IgD-negative memory B cell (primary cell): ENCODE measurements around the gene XRN2. TPM values are rescaled to one million over a fixed set of nuclear protein-coding genes. Genes with fewer than 3 reads are reported as not detected.

Experiments
- H3K27ac Mint-ChIP-seq, 3 donors: one replicate each; pipeline ENCODE4 v1.8.0; 2020 to 2022; ENCODE audit warnings: mild to moderate bottlenecking in 3 of 3, mixed read lengths in 3 of 3, moderate library complexity in 1 of 3
- H3K27me3 Mint-ChIP-seq: one replicate; pipeline ENCODE4 v1.8.0; 2021; ENCODE audit warnings: mixed read lengths
- H3K36me3 Mint-ChIP-seq: one replicate; pipeline ENCODE4 v1.8.0; 2020; ENCODE audit warnings: mild to moderate bottlenecking, mixed read lengths
- H3K4me1 Mint-ChIP-seq, 3 donors: one replicate each; pipeline ENCODE4 v1.8.0; 2020 to 2022; ENCODE audit warnings: mixed read lengths in 3 of 3, mild to moderate bottlenecking in 1 of 3
- H3K4me3 Mint-ChIP-seq, 4 donors: one replicate each; pipeline ENCODE4 v1.8.0; 2020 to 2022; ENCODE audit warnings: mild to moderate bottlenecking in 4 of 4, mixed read lengths in 4 of 4, moderate library complexity in 3 of 4
- H3K9me3 Mint-ChIP-seq, 3 donors: one replicate each; pipeline ENCODE4 v1.8.0; 2020 to 2021; ENCODE audit warnings: mixed read lengths in 3 of 3, mild to moderate bottlenecking in 1 of 3
- polyA plus RNA-seq: library from polyadenylated mRNA; unstranded; fragments of 300-500 nt; fragmentation: Illumina TruSeq; gene quantifications from one replicate; pipeline ENCODE4 v1.2.3, GENCODE V29; 2021

Gene XRN2
- 48.4 TPM for polyA plus RNA-seq

GRCh38 chr20:21303061-21303871 is at the start of gene XRN2:
Gene XRN2 (plus strand): TSS chr20:21303331. CDS start chr20:21303399, 68 bp downstream.
- Mint-ChIP-seq H3K27me3 (no peaks in the 10 kb centered on the region), H3K27ac (peak within 1 kb of the TSS; percentile 89 to 99 (median 94)), H3K9me3 (peaks cover 0 to 3% (median 3%) of the 10 kb centered on the region in 3 donors), H3K36me3 (peaks cover 2% of the 10 kb centered on the region), H3K4me1 (peaks cover 16 to 24% (median 24%) of the 10 kb centered on the region in 3 donors), H3K4me3 (peak within 1 kb of the TSS; percentile 94 to 99 (median 98))

GRCh38 chr20:21257192-21257591 is 45.9 kb upstream of the XRN2 start:
- H3K36me3 Mint-ChIP-seq = no peaks in the 10 kb centered on the region
- H3K27me3 Mint-ChIP-seq = peaks cover 2% of the 10 kb centered on the region
- peaks cover 0 to 3% (median 0%) of the 10 kb centered on the region in 3 donors for H3K9me3 Mint-ChIP-seq
- no peaks in the 10 kb centered on the region for H3K4me1 Mint-ChIP-seq
- H3K27ac Mint-ChIP-seq = no peak overlapping the region
- H3K4me3 Mint-ChIP-seq = no peak overlapping the region

GRCh38 chr20:21258411-21258810 is 44.7 kb upstream of the XRN2 start:
- no peak overlapping the region for H3K27ac Mint-ChIP-seq
- peaks cover 0 to 3% (median 0%) of the 10 kb centered on the region in 3 donors for H3K9me3 Mint-ChIP-seq
- H3K27me3 Mint-ChIP-seq = no peaks in the 10 kb centered on the region
- H3K4me3 Mint-ChIP-seq = no peak overlapping the region
- no peaks in the 10 kb centered on the region for H3K4me1 Mint-ChIP-seq
- no peaks in the 10 kb centered on the region for H3K36me3 Mint-ChIP-seq

GRCh38 chr20:21259346-21259745 is 43.8 kb upstream of the XRN2 start:
- Mint-ChIP-seq H3K36me3 (no peaks in the 10 kb centered on the region), H3K4me1 (no peaks in the 10 kb centered on the region), H3K27me3 (no peaks in the 10 kb centered on the region), H3K9me3 (peaks cover 0 to 3% (median 0%) of the 10 kb centered on the region in 3 donors), H3K27ac (peak overlapping the region in 1 of 3 donors; percentile 59), H3K4me3 (no peak overlapping the region)

- H3K9me3 Mint-ChIP-seq = peaks cover 0 to 6% (median 2%) of the 10 kb centered on the region in 3 donors
- H3K27ac Mint-ChIP-seq = no peak overlapping the region
- H3K4me1 Mint-ChIP-seq = no peaks in the 10 kb centered on the region
- peaks cover 2% of the 10 kb centered on the region for H3K36me3 Mint-ChIP-seq
- peaks cover 2% of the 10 kb centered on the region for H3K27me3 Mint-ChIP-seq
- H3K4me3 Mint-ChIP-seq = no peak overlapping the region
Observed at GRCh38 chr20:21262812-21263211, 40.3 kb upstream of the XRN2 start.

GRCh38 chr20:21265261-21266190 is 37.6 kb upstream of the XRN2 start:
- Mint-ChIP-seq H3K36me3 (peaks cover 2% of the 10 kb centered on the region), H3K9me3 (peaks cover 0 to 7% (median 2%) of the 10 kb centered on the region in 3 donors), H3K27ac (no peak overlapping the region), H3K4me1 (no peaks in the 10 kb centered on the region), H3K4me3 (no peak overlapping the region), H3K27me3 (peaks cover 2% of the 10 kb centered on the region)

- Mint-ChIP-seq H3K36me3 (peaks cover 2% of the 10 kb centered on the region), H3K27ac (peak overlapping the region in 1 of 3 donors; percentile 21), H3K4me3 (no peak overlapping the region), H3K4me1 (no peaks in the 10 kb centered on the region), H3K27me3 (peaks cover 2% of the 10 kb centered on the region), H3K9me3 (peaks cover 0 to 3% (median 2%) of the 10 kb centered on the region in 3 donors)
Observed at GRCh38 chr20:21266191-21266536, 37.0 kb upstream of the XRN2 start.

GRCh38 chr20:21269772-21270171 is 33.4 kb upstream of the XRN2 start:
- H3K9me3 Mint-ChIP-seq = peaks cover 0 to 3% (median 2%) of the 10 kb centered on the region in 3 donors
- H3K4me1 Mint-ChIP-seq = no peaks in the 10 kb centered on the region
- H3K27me3 Mint-ChIP-seq = peaks cover 8% of the 10 kb centered on the region
- H3K36me3 Mint-ChIP-seq = peaks cover 3% of the 10 kb centered on the region
- H3K4me3 Mint-ChIP-seq = no peak overlapping the region
- no peak overlapping the region for H3K27ac Mint-ChIP-seq

- Mint-ChIP-seq H3K27me3 (peaks cover 12% of the 10 kb centered on the region), H3K36me3 (peaks cover 2% of the 10 kb centered on the region), H3K4me1 (no peaks in the 10 kb centered on the region), H3K4me3 (no peak overlapping the region), H3K9me3 (peaks cover 0 to 3% (median 2%) of the 10 kb centered on the region in 3 donors), H3K27ac (no peak overlapping the region)
Observed at GRCh38 chr20:21270806-21271205, 32.3 kb upstream of the XRN2 start.

GRCh38 chr20:21272279-21272678 is 30.9 kb upstream of the XRN2 start:
- H3K4me3 Mint-ChIP-seq = no peak overlapping the region
- no peak overlapping the region for H3K27ac Mint-ChIP-seq
- H3K9me3 Mint-ChIP-seq = peaks cover 0 to 3% (median 0%) of the 10 kb centered on the region in 3 donors
- peaks cover 12% of the 10 kb centered on the region for H3K27me3 Mint-ChIP-seq
- H3K36me3 Mint-ChIP-seq = peaks cover 2% of the 10 kb centered on the region
- no peaks in the 10 kb centered on the region for H3K4me1 Mint-ChIP-seq

- H3K27me3 Mint-ChIP-seq = peaks cover 12% of the 10 kb centered on the region
- peaks cover 2% of the 10 kb centered on the region for H3K36me3 Mint-ChIP-seq
- no peaks in the 10 kb centered on the region for H3K4me1 Mint-ChIP-seq
- no peak overlapping the region for H3K4me3 Mint-ChIP-seq
- peaks cover 0 to 2% (median 0%) of the 10 kb centered on the region in 3 donors for H3K9me3 Mint-ChIP-seq
- H3K27ac Mint-ChIP-seq = no peak overlapping the region
Observed at GRCh38 chr20:21272679-21273078, 30.5 kb upstream of the XRN2 start.

GRCh38 chr20:21273755-21274386 is 29.3 kb upstream of the XRN2 start:
- Mint-ChIP-seq H3K27ac (no peak overlapping the region), H3K9me3 (no peaks in the 10 kb centered on the region), H3K27me3 (peaks cover 12% of the 10 kb centered on the region), H3K36me3 (peaks cover 2% of the 10 kb centered on the region), H3K4me3 (no peak overlapping the region), H3K4me1 (no peaks in the 10 kb centered on the region)

- Mint-ChIP-seq H3K27ac (no peak overlapping the region), H3K36me3 (no peaks in the 10 kb centered on the region), H3K4me3 (no peak overlapping the region), H3K9me3 (peaks cover 0 to 3% (median 1%) of the 10 kb centered on the region in 3 donors), H3K27me3 (peaks cover 7% of the 10 kb centered on the region), H3K4me1 (no peaks in the 10 kb centered on the region)
Observed at GRCh38 chr20:21278829-21279228, 24.3 kb upstream of the XRN2 start.

- Mint-ChIP-seq H3K36me3 (no peaks in the 10 kb centered on the region), H3K27me3 (peaks cover 4% of the 10 kb centered on the region), H3K4me1 (no peaks in the 10 kb centered on the region), H3K9me3 (peaks cover 0 to 3% (median 1%) of the 10 kb centered on the region in 3 donors), H3K4me3 (no peak overlapping the region), H3K27ac (no peak overlapping the region)
Observed at GRCh38 chr20:21279706-21280521, 23.2 kb upstream of the XRN2 start.
